Measurements from ENCODE around the gene ABCC6. TPM values are rescaled to one million over a fixed set of nuclear protein-coding genes. Genes with fewer than 3 reads are reported as not detected.

The ABCC6 gene
- total and polyA plus RNA-seq, 9 donors, result 0.12 to 2.0 (median 0.88) TPM

- intact Hi-C loops (cut with DNase I), result no loop called here
- no peak for TF ChIP-seq POLR2A (IDR thresholded peaks at IDR 0.05)
- no peak for TF ChIP-seq EP300 (IDR thresholded peaks at IDR 0.05)
- TF ChIP-seq CTCF (IDR thresholded peaks at IDR 0.05), result no peak
- peaks cover 7% of the 10 kb centered on the region for H3K4me1 ChIP-seq (ENCODE audit: insufficient read depth)
- no peaks in the 10 kb centered on the region for H3K36me3 ChIP-seq
- DNase-seq, result no peak
- H3K4me3 ChIP-seq, result no peak overlapping the region
- 82 to 87% (median 84%) methylated on average over 8 of the region's 8 CpGs for WGBS, 3 donors
- H3K27me3 ChIP-seq, result no peaks in the 10 kb centered on the region
- no peaks in the 10 kb centered on the region for H3K9me3 ChIP-seq
- H3K27ac ChIP-seq, result no peak overlapping the region
Measured at GRCh38 chr16:16143931-16144330, 79.4 kb downstream of the ABCC6 start.

GRCh38 chr16:16143038-16143763 lies 80.1 kb downstream of the ABCC6 start:
- no peak for DNase-seq
- TF ChIP-seq POLR2A (IDR thresholded peaks at IDR 0.05) (no peak), EP300 (IDR thresholded peaks at IDR 0.05) (no peak), CTCF (IDR thresholded peaks at IDR 0.05) (no peak)
- 89 to 92% (median 90%) methylated on average over 15 of the region's 15 CpGs for WGBS, 3 donors
- Histone ChIP-seq H3K27me3 (no peaks in the 10 kb centered on the region), H3K27ac (no peak overlapping the region), H3K9me3 (no peaks in the 10 kb centered on the region), H3K36me3 (no peaks in the 10 kb centered on the region), H3K4me3 (no peak overlapping the region), H3K4me1 (ENCODE audit: insufficient read depth) (peaks cover 2% of the 10 kb centered on the region)
- intact Hi-C loops (cut with DNase I), result no loop called here

DNA sequence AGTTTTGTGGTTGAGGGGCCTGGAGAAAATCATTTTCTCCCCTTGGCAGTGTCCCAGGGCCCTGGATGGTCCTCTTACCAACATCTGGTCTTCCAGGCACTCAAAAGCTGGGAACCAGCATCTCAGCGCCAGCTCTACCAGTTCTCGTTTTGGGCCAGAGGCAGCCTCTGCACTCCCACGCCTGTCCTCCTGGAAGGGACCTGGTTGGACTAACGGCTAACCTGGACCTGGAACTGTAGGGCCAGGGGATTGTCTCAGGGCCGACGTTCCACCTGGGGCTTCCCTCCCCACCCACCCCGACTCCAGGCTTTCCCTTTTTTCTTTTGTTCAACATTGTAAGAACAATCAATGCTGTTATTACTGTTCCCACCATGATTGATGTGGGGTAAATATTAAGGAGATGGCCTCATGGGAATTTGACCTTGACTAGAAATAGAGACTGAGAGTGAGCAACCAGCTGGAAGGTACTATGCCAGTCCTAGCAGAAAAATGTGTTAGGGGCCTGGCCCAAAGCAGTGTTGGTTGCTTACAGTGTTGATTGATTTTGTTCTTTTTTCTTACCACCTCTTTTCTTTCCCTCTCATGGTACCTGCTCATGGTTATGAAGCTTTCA lies 81.4 kb downstream of the ABCC6 start:
- TF ChIP-seq EP300 (IDR thresholded peaks at IDR 0.05) (no peak), POLR2A (IDR thresholded peaks at IDR 0.05) (no peak), CTCF (IDR thresholded peaks at IDR 0.05) (no peak)
- WGBS, 3 donors, result 67 to 79% (median 74%) methylated on average over 7 of the region's 7 CpGs
- Histone ChIP-seq H3K4me3 (no peak overlapping the region), H3K9me3 (no peaks in the 10 kb centered on the region), H3K36me3 (no peaks in the 10 kb centered on the region), H3K27me3 (no peaks in the 10 kb centered on the region), H3K27ac (no peak overlapping the region), H3K4me1 (ENCODE audit: insufficient read depth) (no peaks in the 10 kb centered on the region)
- intact Hi-C loops (cut with DNase I), result no loop called here
- DNase-seq, result no peak

DNA sequence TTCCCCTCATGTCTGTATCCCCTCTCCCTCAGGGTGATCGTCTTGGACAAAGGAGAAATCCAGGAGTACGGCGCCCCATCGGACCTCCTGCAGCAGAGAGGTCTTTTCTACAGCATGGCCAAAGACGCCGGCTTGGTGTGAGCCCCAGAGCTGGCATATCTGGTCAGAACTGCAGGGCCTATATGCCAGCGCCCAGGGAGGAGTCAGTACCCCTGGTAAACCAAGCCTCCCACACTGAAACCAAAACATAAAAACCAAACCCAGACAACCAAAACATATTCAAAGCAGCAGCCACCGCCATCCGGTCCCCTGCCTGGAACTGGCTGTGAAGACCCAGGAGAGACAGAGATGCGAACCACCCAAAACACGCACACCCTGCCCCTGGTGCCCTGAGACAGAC lies 82.2 kb downstream of the ABCC6 start:
- H3K27ac ChIP-seq, result no peak overlapping the region
- TF ChIP-seq CTCF (IDR thresholded peaks at IDR 0.05), result no peak
- TF ChIP-seq EP300 (IDR thresholded peaks at IDR 0.05), result no peak
- no peak for TF ChIP-seq POLR2A (IDR thresholded peaks at IDR 0.05)
- no peaks in the 10 kb centered on the region for H3K36me3 ChIP-seq
- WGBS, 3 donors, result 94% methylated on average over 11 of the region's 11 CpGs
- intact Hi-C loops (cut with DNase I), result no loop called here
- no peaks in the 10 kb centered on the region for H3K4me1 ChIP-seq (ENCODE audit: insufficient read depth)
- no peak for DNase-seq
- H3K4me3 ChIP-seq, result no peak overlapping the region
- no peaks in the 10 kb centered on the region for H3K27me3 ChIP-seq
- no peaks in the 10 kb centered on the region for H3K9me3 ChIP-seq

Data from ovary (tissue), 9 donors.